ENCODE data around the gene BACE2. TPM values are rescaled to one million over a fixed set of nuclear protein-coding genes. Genes with fewer than 3 reads are reported as not detected.

The BACE2 gene
- total and polyA plus RNA-seq, 2 donors (not counting 3 experiments of a cell fraction or from before 2014, with no cell fraction given), result 113 to 184 TPM

GRCh38 chr21:41170442-41170841 is 2.5 kb downstream of the BACE2 start:
- Histone ChIP-seq H3K9ac (replicated peaks; ENCODE audit: extremely low read depth, insufficient read depth, low read length) (peak overlapping the region; percentile 7), H3K4me1 (ENCODE audit: control insufficient read depth, extremely low read depth, insufficient read depth, low read length) (peaks cover 26% of the 10 kb centered on the region), H3K9me1 (replicated peaks; ENCODE audit: control insufficient read depth, extremely low read depth, insufficient read depth, low read length) (no peaks in the 10 kb centered on the region), H3K27ac (ENCODE audit: insufficient read depth, low read depth, low read length) (peak overlapping the region; percentile 73), H3K9me3 (replicated peaks; ENCODE audit: control insufficient read depth, insufficient read depth, low read length) (no peaks in the 10 kb centered on the region), H4K20me1 (replicated peaks; ENCODE audit: control insufficient read depth, extremely low read depth, insufficient read depth, low read length) (no peaks in the 10 kb centered on the region), H3K36me3 (ENCODE audit: control insufficient read depth in 2 of 2, extremely low read depth in 1 of 2, insufficient read depth in 2 of 2, low read length in 2 of 2) (no peaks in the 10 kb centered on the region), H3K27me3 (ENCODE audit: control insufficient read depth in 2 of 2, insufficient read depth in 2 of 2, low read length in 2 of 2) (no peaks in the 10 kb centered on the region), H2AFZ (ENCODE audit: low read depth, low read length) (no peak overlapping the region), H3K4me2 (ENCODE audit: insufficient read depth, low read length) (peak overlapping the region; percentile 54), H3K4me3 (replicated peaks in 1 of 3; ENCODE audit: insufficient read depth in 1 of 3, low read depth in 1 of 3, low read length in 3 of 3) (peak overlapping the region in 2 of 3 experiments; percentile 6 to 77), H3K79me2 (ENCODE audit: control insufficient read depth, insufficient read depth, low read length) (peaks cover 24% of the 10 kb centered on the region)
- TF ChIP-seq CTCF (IDR thresholded peaks at IDR 0.05; ENCODE audit: extremely low read depth in 1 of 2, insufficient read depth in 1 of 2, low read depth in 1 of 2, low read length in 2 of 2) (peak; percentile 56 to 80), POLR2AphosphoS5 (IDR thresholded peaks at IDR 0.05; ENCODE audit: insufficient read depth, low read depth, low read length) (no peak), POLR2A (IDR thresholded peaks at IDR 0.05; ENCODE audit: low read depth, low read length) (no peak), MAX (IDR thresholded peaks at IDR 0.05; ENCODE audit: insufficient read depth, insufficient read length) (no peak), GATA2 (IDR thresholded peaks at IDR 0.05; ENCODE audit: insufficient read depth, insufficient read length, low read depth, low read length) (no peak), EZH2 (IDR thresholded peaks at IDR 0.05; ENCODE audit: borderline replicate concordance, low read depth, low read length, severe bottlenecking) (no peak), FOS (IDR thresholded peaks at IDR 0.05; ENCODE audit: borderline replicate concordance, insufficient read depth, low read length) (no peak)
- ChIA-PET CTCF (interaction anchor here (0.6 to 4.2 kb wide), 16 partner anchors 11 to 290 kb away, joined by 3 to 34 read pairs (median 4); no protein-coding TSS in a partner anchor), POLR2A (no interaction called here)
- BruUV-seq (replicated peaks), result no TSS peak
- DNase-seq (ENCODE audit: low read depth, low spot score), result peak; percentile 56
- dilution Hi-C loops (cut with MboI; ENCODE audit: extremely low pct_ligation_motif_present, low sequenced_read_pairs), result no loop called here
- intact Hi-C loops (cut with micrococcal nuclease), result loop anchor here (5.0 kb wide), 1 partner anchor 37 kb away; no protein-coding TSS in a partner anchor
- FAIRE-seq, result peak; percentile 91
